B cell (primary cell): ENCODE measurements around the gene APOBEC3C. TPM values are rescaled to one million over a fixed set of nuclear protein-coding genes. Genes with fewer than 3 reads are reported as not detected.
A peak's percentile ranks its signal among the peaks of the same experiment; 100 is the strongest.

Experiments
- ATAC-seq: fragments of 200-7000 bp; cut with Tn5 transposase; one replicate; pipeline ENCODE4 v1.10.0; 2021; ENCODE audit warnings: low read depth, mild to moderate bottlenecking, moderate number of reproducible peaks, moderate library complexity
- CTCF ChIA-PET: fragments of 350-600 bp; sonication (Branson Sonifier 250); formaldehyde crosslinking; loops from one replicate; lab custom pipeline; 2021; ENCODE audit warnings: antibody characterized with exemption, inconsistent platforms; lab: Charles Lee
- POLR2A ChIA-PET: fragments of 350-600 bp; sonication (Branson Sonifier 250); formaldehyde crosslinking; loops from one replicate; lab custom pipeline; 2021; ENCODE audit warnings: antibody characterized with exemption; lab: Charles Lee
- DNase-seq: peaks from one replicate; pipeline ENCODE4 v3.0.0; 2013
- H2AFZ ChIP-seq: 2 replicates; pipeline ENCODE4 v1.6.1; 2012; ENCODE audit warnings: mild to moderate bottlenecking, low read depth, low read length; ENCODE audit not compliant: insufficient read depth, poor library complexity, severe bottlenecking
- H3K27ac ChIP-seq, 2 donors: 1 replicate in 1 of 2; 2 replicates in 1 of 2; pipeline ENCODE4 v1.5.1; 2012 to 2013; ENCODE audit warnings: low read length in 2 of 2, mild to moderate bottlenecking in 2 of 2, moderate library complexity in 1 of 2
- H3K27me3 ChIP-seq, 4 experiments: fragments of 200-600 bp in 1 of 4; sonication (generic) in 1 of 4; replicated peaks in 1 of 4; 1 replicate in 2 of 4; 2 replicates in 2 of 4; pipeline versions ENCODE4 v1.6.1 to v1.7.0; 2013 to 2016; ENCODE audit warnings: low read length in 3 of 4, mild to moderate bottlenecking in 2 of 4, mixed read lengths in 1 of 4, moderate library complexity in 1 of 4; ENCODE audit not compliant: insufficient read depth in 4 of 4, control insufficient read depth in 3 of 4; ENCODE audit errors: control extremely low read depth in 1 of 4
- H3K36me3 ChIP-seq, 2 experiments: replicated peaks in 1 of 2; 1 replicate in 1 of 2; 2 replicates in 1 of 2; pipeline versions ENCODE4 v1.6.1 to v1.7.1; 2013; ENCODE audit warnings: low read length in 1 of 2; ENCODE audit not compliant: insufficient read depth in 2 of 2, control insufficient read depth in 1 of 2; ENCODE audit errors: control extremely low read depth in 1 of 2, extremely low read depth in 1 of 2
- H3K4me1 ChIP-seq, 2 donors: fragments of 200-600 bp in 1 of 2; sonication (generic) in 1 of 2; 1 replicate in 1 of 2; 2 replicates in 1 of 2; pipeline versions ENCODE4 v1.5.1 to v1.6.1; 2013 to 2017; ENCODE audit warnings: low read length in 2 of 2; ENCODE audit not compliant: control insufficient read depth in 2 of 2, insufficient read depth in 2 of 2
- H3K4me2 ChIP-seq: replicated peaks from 2 replicates; pipeline ENCODE3; 2012; ENCODE audit warnings: mild to moderate bottlenecking, low read depth, low read length; ENCODE audit not compliant: poor library complexity, severe bottlenecking
- H3K4me3 ChIP-seq, 5 experiments: fragments of 200-600 bp in 1 of 5; sonication (generic) in 1 of 5; 1 replicate in 3 of 5; 2 replicates in 2 of 5; pipeline versions ENCODE4 v1.5.1 to v1.7.0; 2011 to 2016; ENCODE audit warnings: low read length in 4 of 5, mild to moderate bottlenecking in 4 of 5, low read depth in 2 of 5, control low read depth in 1 of 5, moderate library complexity in 1 of 5; ENCODE audit not compliant: insufficient read depth in 1 of 5; ENCODE audit errors: control extremely low read depth in 1 of 5, extremely low read depth in 1 of 5
- H3K79me2 ChIP-seq: fragments of 200-600 bp; sonication (generic); one replicate; pipeline ENCODE4 v1.6.0; 2016; ENCODE audit warnings: low read length; ENCODE audit not compliant: control insufficient read depth, insufficient read depth
- H3K9ac ChIP-seq: fragments of 200-600 bp; sonication (generic); 2 replicates; pipeline ENCODE4 v1.6.1; 2017; ENCODE audit warnings: mild to moderate bottlenecking, low read length, moderate library complexity
- H3K9me3 ChIP-seq, 3 donors: one replicate each; pipeline versions ENCODE4 v1.6.1 to v1.7.1; 2013; ENCODE audit warnings: low read length in 2 of 3; ENCODE audit not compliant: control insufficient read depth in 2 of 3, insufficient read depth in 1 of 3; ENCODE audit errors: control extremely low read depth in 1 of 3
- H4K20me1 ChIP-seq: 2 replicates; pipeline ENCODE4 v1.6.0; 2012; ENCODE audit warnings: mild to moderate bottlenecking, low read length; ENCODE audit not compliant: insufficient read depth, control insufficient read depth, poor library complexity, severe bottlenecking
- H3K27ac Mint-ChIP-seq: one replicate; pipeline ENCODE4 v1.8.0; 2021; ENCODE audit warnings: mixed read lengths
- H3K27me3 Mint-ChIP-seq: one replicate; pipeline ENCODE4 v1.8.0; 2021; ENCODE audit warnings: mixed read lengths
- H3K4me1 Mint-ChIP-seq: one replicate; pipeline ENCODE4 v1.8.0; 2021; ENCODE audit warnings: mixed read lengths
- H3K4me3 Mint-ChIP-seq: one replicate; pipeline ENCODE4 v1.8.0; 2021; ENCODE audit warnings: mixed read lengths
- H3K9me3 Mint-ChIP-seq: one replicate; pipeline ENCODE4 v1.8.0; 2022; ENCODE audit warnings: mixed read lengths; ENCODE audit not compliant: insufficient read depth
- CTCF ChIP-seq: fragments of 200-600 bp; IDR thresholded peaks from one replicate; pipeline ENCODE4 v1.8.0; 2022; ENCODE audit warnings: antibody characterized with exemption, mild to moderate bottlenecking
- EZH2 ChIP-seq: IDR thresholded peaks from 2 replicates; pipeline ENCODE4 v1.6.1; 2012; ENCODE audit warnings: borderline replicate concordance, low read depth, mild to moderate bottlenecking, moderate library complexity, low read length; ENCODE audit not compliant: insufficient read depth, poor library complexity, severe bottlenecking
- WGBS: methylation state at CpG from one replicate; pipeline ENCODE4 v1.1.5; 2013; ENCODE audit warnings: missing lambda C conversion rate; ENCODE audit not compliant: insufficient coverage; 5-methylcytosine and 5-hydroxymethylcytosine counted together
- intact Hi-C: fragments of 100-400 bp; cut with micrococcal nuclease; formaldehyde crosslinking; loops from one replicate; pipeline ENCODE4 v1.10.0; 2022
- polyA plus RNA-seq: library from polyadenylated mRNA; depleted of rRNA; stranded (reverse); fragments of >200 nt; gene quantifications from 2 replicates; pipeline ENCODE4 v1.2.3, GENCODE V29; 2012
- total RNA-seq, 2 donors: library from RNA; stranded (reverse); fragments of 120-200 nt in 1 of 2; gene quantifications; 1 replicate in 1 of 2; 2 replicates in 1 of 2; pipeline versions ENCODE4 v1.2.3 to v1.2.4, GENCODE V29; 2013 to 2022

The APOBEC3C gene
- total and polyA plus RNA-seq, 2 donors (not counting 1 experiment from before 2014, with no cell fraction given): 45.5 to 107 TPM

- no peak overlapping the region for H3K4me3 Mint-ChIP-seq
- H3K4me1 ChIP-seq: peaks cover 14 to 36% of the 10 kb centered on the region in 2 donors
- H4K20me1 ChIP-seq: peaks cover 16% of the 10 kb centered on the region
- 98% methylated on average over 13 of the region's 15 CpGs for WGBS
- CTCF ChIA-PET: interaction anchor here (0.7 to 1.2 kb wide), 2 partner anchors 43 to 97 kb away, joined by 3 read pairs; no protein-coding TSS in a partner anchor
- H3K9me3 Mint-ChIP-seq: no peaks in the 10 kb centered on the region
- peak overlapping the region in 1 of 2 donors; percentile 15 for H3K27ac ChIP-seq
- peaks cover 0 to 21% of the 10 kb centered on the region in 2 experiments for H3K36me3 ChIP-seq
- H3K4me3 ChIP-seq: no peak overlapping the region
- H3K4me1 Mint-ChIP-seq: peaks cover 49% of the 10 kb centered on the region
- H3K9ac ChIP-seq: no peak overlapping the region
- peaks cover 45% of the 10 kb centered on the region for H3K79me2 ChIP-seq
- POLR2A ChIA-PET: interaction anchor here (0.7 kb wide), 1 partner anchor 25 kb away, joined by 4 read pairs; no protein-coding TSS in a partner anchor
- ATAC-seq (no peak), DNase-seq (no peak)
- H3K9me3 ChIP-seq: no peaks in the 10 kb centered on the region
- H3K27me3 Mint-ChIP-seq: no peaks in the 10 kb centered on the region
- TF ChIP-seq CTCF: no peak
- no peak for TF ChIP-seq EZH2
- peak overlapping the region; percentile 72 for H3K27ac Mint-ChIP-seq
- intact Hi-C loops: no loop called here
- H3K4me2 ChIP-seq: no peak overlapping the region
- H3K27me3 ChIP-seq: no peaks in the 10 kb centered on the region
- no peak overlapping the region for H2AFZ ChIP-seq
Observed at GRCh38 chr22:39024519-39025308, 10.7 kb downstream of the APOBEC3C start.
